Measurements from ENCODE around the gene PGLYRP2. TPM values are rescaled to one million over a fixed set of nuclear protein-coding genes. Genes with fewer than 3 reads are reported as not detected.

The PGLYRP2 gene
- total RNA-seq, 1 experiment from 2014 or later = not detected

GRCh38 chr19:15511671-15512424, 32.5 kb upstream of the PGLYRP2 start:
- intact Hi-C loops (cut with micrococcal nuclease; ENCODE audit: unreplicated experiment) = no loop called here
- no peaks in the 10 kb centered on the region for H3K36me3 Mint-ChIP-seq (ENCODE audit: insufficient read depth, unreplicated experiment)
- no TSS peak for BruUV-seq (replicated peaks)
- peaks cover 47% of the 10 kb centered on the region for H3K27me3 Mint-ChIP-seq (ENCODE audit: unreplicated experiment)
- no peak overlapping the region for H3K4me3 Mint-ChIP-seq (ENCODE audit: low read depth, unreplicated experiment)
- H3K4me1 Mint-ChIP-seq (ENCODE audit: low read depth, unreplicated experiment) = no peaks in the 10 kb centered on the region
- TF ChIP-seq, protein P1, sequence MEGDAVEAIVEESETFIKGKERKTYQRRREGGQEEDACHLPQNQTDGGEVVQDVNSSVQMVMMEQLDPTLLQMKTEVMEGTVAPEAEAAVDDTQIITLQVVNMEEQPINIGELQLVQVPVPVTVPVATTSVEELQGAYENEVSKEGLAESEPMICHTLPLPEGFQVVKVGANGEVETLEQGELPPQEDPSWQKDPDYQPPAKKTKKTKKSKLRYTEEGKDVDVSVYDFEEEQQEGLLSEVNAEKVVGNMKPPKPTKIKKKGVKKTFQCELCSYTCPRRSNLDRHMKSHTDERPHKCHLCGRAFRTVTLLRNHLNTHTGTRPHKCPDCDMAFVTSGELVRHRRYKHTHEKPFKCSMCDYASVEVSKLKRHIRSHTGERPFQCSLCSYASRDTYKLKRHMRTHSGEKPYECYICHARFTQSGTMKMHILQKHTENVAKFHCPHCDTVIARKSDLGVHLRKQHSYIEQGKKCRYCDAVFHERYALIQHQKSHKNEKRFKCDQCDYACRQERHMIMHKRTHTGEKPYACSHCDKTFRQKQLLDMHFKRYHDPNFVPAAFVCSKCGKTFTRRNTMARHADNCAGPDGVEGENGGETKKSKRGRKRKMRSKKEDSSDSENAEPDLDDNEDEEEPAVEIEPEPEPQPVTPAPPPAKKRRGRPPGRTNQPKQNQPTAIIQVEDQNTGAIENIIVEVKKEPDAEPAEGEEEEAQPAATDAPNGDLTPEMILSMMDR (IDR thresholded peaks at IDR 0.05; ENCODE audit: unreplicated experiment) = no peak
- no peak for DNase-seq
- H3K9me3 Mint-ChIP-seq (ENCODE audit: low read depth, unreplicated experiment) = no peaks in the 10 kb centered on the region
- CTCF ChIA-PET = no interaction called here
- no peak overlapping the region for H3K27ac Mint-ChIP-seq (ENCODE audit: unreplicated experiment)

GRCh38 chr19:15508035-15508710, 28.9 kb upstream of the PGLYRP2 start, which contains the start of gene CYP4F22:
Gene CYP4F22 (plus strand): TSS chr19:15508525. CDS start chr19:15525337, 16,812 bp downstream.
- Mint-ChIP-seq H3K4me1 (ENCODE audit: low read depth, unreplicated experiment) (no peaks in the 10 kb centered on the region), H3K36me3 (ENCODE audit: insufficient read depth, unreplicated experiment) (no peaks in the 10 kb centered on the region), H3K9me3 (ENCODE audit: low read depth, unreplicated experiment) (no peaks in the 10 kb centered on the region), H3K27me3 (ENCODE audit: unreplicated experiment) (peaks cover 77% of the 10 kb centered on the region), H3K27ac (ENCODE audit: unreplicated experiment) (no peak within 1 kb of the TSS), H3K4me3 (ENCODE audit: low read depth, unreplicated experiment) (no peak within 1 kb of the TSS)
- TF ChIP-seq, protein P1 (IDR thresholded peaks at IDR 0.05; ENCODE audit: unreplicated experiment) = no peak
- intact Hi-C loops (cut with micrococcal nuclease; ENCODE audit: unreplicated experiment) = no loop called here
- CTCF ChIA-PET = no interaction called here
- BruUV-seq (replicated peaks) = no TSS peak
- no peak for DNase-seq

DNA sequence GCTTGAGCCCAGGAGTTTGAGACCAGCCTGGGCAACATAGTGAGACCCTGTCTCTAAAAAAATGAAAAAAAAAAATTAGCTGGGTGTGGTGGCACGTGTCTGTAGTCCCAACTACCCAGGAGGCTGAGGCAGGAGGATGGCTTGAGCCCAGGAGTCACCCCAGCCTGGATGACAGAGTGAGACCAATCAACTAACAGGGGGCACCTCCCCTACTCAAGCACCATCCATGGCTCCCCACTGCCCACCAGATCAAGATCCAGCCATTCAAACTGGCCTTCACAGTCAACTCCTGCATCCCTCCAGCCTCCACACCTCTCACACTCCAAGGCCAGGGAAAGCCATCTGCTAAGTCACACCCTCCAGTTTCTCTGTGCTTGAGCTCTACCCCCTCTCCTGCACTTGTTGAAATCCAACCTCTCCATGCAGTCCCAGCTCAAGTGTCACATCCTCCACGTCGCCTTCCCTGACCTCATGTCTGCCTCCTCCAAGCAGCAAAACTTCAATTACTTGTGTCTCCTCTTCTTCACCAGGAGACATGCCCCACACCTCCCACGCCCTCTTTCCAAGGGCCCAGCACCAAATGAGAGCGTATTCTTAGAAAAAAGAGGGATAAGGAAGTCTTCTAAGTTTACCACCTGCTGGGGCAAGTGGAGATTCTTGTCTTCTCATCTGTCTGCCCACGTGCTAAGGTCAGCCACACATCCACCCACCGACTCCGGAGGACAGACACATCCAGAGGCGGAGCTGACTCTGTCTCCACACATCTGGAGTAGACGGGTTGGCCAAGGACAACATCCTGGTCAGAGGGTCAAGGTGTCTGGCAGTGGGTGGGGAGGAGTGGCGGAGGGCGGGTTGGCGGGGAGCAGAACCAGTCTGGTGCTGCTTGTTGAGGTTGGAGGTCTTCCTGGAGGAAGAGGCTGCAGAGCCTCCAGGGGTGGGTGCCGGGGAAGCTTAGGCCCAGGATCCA, 28.1 kb upstream of the PGLYRP2 start:
- no TSS peak for BruUV-seq (replicated peaks)
- intact Hi-C loops (cut with micrococcal nuclease; ENCODE audit: unreplicated experiment) = no loop called here
- Mint-ChIP-seq H3K27ac (ENCODE audit: unreplicated experiment) (no peak overlapping the region), H3K9me3 (ENCODE audit: low read depth, unreplicated experiment) (no peaks in the 10 kb centered on the region), H3K4me3 (ENCODE audit: low read depth, unreplicated experiment) (no peak overlapping the region), H3K36me3 (ENCODE audit: insufficient read depth, unreplicated experiment) (no peaks in the 10 kb centered on the region), H3K4me1 (ENCODE audit: low read depth, unreplicated experiment) (no peaks in the 10 kb centered on the region), H3K27me3 (ENCODE audit: unreplicated experiment) (peaks cover 78% of the 10 kb centered on the region)
- DNase-seq = no peak
- CTCF ChIA-PET = no interaction called here
- TF ChIP-seq, protein P1 (IDR thresholded peaks at IDR 0.05; ENCODE audit: unreplicated experiment) = no peak

GRCh38 chr19:15506074-15506571, 26.8 kb upstream of the PGLYRP2 start:
- CTCF ChIA-PET = no interaction called here
- no peaks in the 10 kb centered on the region for H3K36me3 Mint-ChIP-seq (ENCODE audit: insufficient read depth, unreplicated experiment)
- DNase-seq = no peak
- H3K27ac Mint-ChIP-seq (ENCODE audit: unreplicated experiment) = no peak overlapping the region
- H3K27me3 Mint-ChIP-seq (ENCODE audit: unreplicated experiment) = peaks cover 83% of the 10 kb centered on the region
- TF ChIP-seq, protein P1 (IDR thresholded peaks at IDR 0.05; ENCODE audit: unreplicated experiment) = no peak
- H3K4me3 Mint-ChIP-seq (ENCODE audit: low read depth, unreplicated experiment) = no peak overlapping the region
- intact Hi-C loops (cut with micrococcal nuclease; ENCODE audit: unreplicated experiment) = no loop called here
- no peaks in the 10 kb centered on the region for H3K9me3 Mint-ChIP-seq (ENCODE audit: low read depth, unreplicated experiment)
- no peaks in the 10 kb centered on the region for H3K4me1 Mint-ChIP-seq (ENCODE audit: low read depth, unreplicated experiment)
- no TSS peak for BruUV-seq (replicated peaks)
